ENCODE data around the gene ISY1.
A peak's percentile ranks its signal among the peaks of the same experiment; 100 is the strongest.
"Not testable (repeated sequence)": the region's sequence is repeated elsewhere in the genome, so short reads cannot be mapped to it uniquely, and the experiment has no call there.

ISY1 gene

DNA sequence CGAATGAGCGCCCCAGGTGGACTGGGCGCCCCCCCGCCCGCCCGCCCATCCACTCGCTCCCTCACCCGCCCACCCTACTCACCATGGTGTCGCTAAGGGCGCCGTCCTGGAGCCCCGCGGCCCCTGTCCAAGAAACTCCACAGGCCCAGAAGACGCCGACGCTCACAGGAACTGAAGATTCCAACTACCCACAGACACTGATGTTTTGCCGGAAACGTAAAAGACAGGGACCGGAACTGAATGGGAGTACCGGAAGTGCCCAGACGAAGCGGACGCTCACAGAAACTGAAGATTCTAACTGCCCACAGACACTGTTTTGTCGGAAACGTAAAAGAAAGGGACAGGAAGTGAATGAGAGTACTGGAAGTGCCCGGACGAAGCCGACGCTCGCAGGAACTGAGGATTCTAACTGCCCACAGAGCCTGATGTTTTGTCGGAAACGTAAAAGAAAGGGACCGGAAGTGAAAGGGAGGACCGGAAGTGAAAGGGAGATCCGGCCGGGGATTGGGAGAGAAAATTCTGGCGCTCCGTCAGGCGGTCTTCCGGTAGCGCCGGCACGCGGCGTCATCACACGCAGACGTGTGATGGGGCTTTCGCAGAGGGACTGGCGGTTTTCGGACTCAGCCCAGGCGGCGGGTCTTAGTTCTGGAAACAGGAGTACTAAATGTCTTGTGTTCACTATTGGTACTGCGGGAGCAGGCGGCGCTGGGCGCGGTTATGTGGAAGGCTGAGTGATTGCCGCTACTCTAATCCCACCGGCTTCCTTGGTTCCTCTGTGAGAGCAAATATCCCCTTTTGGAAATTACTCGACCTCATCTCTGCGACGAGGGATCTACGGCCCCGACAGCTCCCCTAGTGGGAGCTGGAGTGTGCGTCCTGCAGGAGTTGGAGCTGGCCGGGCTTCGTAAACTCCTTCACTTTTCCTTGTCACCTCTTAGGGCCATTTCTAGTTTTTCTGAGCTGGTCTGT lies at the start of gene ISY1:
Gene ISY1, minus strand, starts transcription at position 173 of the 969 bp plus-strand sequence. Its CDS starts 88 bp downstream, at position 85.
- peak; percentile 63 to 73 (median 72) for DNase-seq

DNA sequence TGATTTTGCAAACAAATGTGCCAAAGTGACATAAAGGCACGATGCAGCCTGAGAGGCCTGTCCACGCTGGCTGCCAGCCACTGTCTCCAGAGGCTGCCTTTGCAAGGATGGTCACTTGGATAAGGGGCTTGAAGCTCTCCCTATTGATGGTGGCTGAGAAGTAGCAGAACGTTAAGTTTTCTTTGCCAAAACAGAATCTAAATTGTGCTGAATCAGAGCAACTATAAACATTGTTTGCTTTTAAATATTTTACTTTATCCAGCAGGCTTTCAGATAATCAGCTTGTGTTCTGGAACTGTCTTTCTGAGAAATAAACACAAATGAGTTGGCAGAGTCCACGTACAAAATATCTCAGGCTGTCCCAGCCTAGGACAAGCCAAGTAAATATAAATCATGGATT lies 46.6 kb upstream of the ISY1 start:
- no peak for DNase-seq

DNA sequence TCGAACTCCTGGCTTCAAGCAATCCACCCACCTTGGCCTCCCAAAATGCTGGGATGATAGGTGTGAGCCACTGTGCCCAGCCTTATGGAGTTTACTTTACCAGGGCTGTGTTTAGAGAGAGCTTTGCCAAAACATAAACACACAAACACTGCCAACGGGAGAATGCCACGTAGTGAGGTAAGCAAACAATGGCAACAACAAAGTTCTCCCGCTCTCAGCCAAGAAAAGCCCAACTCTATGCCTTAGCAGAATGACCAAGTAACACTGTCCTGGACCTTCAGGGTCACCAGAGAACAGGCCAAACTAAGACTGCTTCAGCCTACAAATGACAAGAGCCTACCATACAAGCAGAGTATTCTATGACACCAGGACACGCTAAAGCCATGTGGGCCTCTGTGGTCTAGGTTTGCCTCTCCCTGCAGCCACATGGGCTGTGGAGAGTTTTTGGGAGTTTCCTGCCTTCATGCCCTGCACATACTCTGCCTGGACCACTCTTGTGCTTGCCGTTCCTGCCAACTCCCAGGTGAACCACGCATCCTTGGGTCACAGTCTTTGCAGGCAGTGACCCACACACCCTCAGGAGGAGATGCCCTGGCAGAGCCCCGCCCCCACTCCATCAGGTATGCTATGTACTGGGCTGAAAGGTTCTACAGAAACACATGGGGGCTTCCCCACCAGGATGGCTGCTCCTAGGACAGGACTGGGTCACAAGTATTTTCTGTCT lies 44.4 kb upstream of the ISY1 start:
- no peak for DNase-seq

DNA sequence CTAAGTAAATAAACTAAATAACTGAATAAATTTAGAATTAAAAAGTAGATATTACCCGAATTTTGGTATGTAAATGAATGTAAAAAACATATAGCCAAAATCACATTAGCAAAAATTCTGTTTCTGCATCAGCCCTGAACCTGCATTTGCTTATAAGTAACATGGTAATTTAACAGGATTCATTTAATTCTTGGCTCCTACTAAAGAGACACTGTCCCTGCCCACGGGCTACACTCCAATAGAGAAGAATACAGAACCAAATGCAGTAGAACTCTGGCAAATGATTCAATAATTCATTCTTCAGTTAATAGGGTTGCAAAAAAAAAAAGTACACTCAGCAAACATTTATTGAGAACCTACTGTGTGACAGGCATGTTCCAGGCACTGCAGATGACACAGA lies 43.6 kb upstream of the ISY1 start:
- DNase-seq, result no peak

DNA sequence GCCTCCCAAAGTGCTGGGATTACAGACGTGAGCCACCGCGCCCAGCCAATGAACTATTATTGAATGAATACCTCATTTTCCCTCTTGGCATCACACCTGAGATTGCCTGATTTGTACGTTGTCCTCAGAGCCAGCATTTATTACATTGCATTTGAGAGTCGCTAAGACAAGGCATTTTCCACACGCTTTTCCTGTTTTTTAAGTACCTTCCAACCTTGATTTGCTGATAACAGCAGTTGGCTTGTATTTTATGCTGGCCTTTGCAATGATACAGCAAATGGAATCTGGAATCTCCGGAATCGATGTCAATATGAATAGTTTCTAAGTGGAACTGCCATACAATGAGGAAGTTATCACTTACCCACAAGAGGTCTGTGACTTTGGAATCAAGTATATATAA lies 38.5 kb upstream of the ISY1 start:
- no peak for DNase-seq

DNA sequence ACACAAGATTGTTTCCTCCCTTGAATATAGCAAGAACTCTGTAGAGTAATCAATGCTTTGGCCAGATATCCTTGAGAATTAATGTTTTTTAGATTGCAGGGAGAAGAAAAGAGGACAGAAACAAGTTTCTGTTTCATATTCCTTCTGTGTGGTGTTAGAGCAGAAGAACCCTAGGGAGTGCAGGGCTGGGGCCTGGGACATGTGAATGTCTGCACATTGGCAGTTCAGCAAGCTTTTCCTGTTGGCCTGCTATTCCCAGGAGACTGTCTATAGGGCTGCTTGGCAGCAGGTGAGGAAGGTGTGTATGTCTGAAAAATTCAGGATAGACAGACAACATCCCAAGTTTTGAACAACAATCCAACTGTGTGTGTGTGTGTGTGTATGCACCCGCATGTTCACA lies 36.5 kb upstream of the ISY1 start:
- DNase-seq, result no peak

DNA sequence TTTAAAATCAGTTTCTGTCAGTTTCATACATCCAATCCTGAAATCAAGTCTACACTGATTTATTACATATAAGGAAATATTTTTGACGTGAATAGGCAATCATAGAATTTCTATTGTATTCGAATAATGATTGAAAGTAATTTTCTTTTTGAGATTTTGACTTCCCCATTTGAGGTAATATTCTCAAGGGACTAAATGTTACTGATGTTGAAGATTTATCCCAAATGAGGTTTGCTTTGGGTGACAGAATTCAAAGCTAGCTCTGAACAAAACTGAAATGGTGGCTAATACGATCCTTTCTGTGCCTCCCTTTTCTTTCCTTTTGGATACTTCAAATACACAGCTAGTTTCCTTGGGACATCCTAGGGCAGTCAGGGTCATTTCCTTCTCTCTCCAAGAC lies 35.7 kb upstream of the ISY1 start:
- no peak for DNase-seq

DNA sequence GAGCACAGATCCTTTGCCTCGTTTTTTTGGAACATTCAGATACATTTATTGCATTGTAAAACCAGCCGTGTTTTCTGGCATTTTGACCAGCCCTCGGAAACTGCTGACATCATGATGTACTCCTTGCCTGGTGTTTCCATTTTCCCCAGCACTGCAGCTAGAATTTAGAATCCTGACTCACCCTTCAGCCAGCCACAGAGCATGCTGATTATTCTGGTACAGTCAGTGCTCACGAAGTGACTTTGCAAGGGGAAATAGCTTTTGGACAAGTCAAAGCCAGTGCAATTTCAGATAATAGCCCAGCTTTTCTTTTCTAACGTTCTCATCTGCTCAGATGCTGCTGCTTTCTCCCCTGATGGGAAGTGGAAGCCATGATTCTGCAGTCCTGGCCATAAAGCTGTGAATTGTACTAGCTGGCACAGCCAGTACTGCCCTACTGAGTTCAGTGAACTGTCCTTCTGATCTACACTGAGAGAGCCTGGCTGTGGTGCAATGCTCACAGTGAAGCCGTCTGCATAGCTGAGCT lies 34.9 kb upstream of the ISY1 start:
- no peak for DNase-seq

DNA sequence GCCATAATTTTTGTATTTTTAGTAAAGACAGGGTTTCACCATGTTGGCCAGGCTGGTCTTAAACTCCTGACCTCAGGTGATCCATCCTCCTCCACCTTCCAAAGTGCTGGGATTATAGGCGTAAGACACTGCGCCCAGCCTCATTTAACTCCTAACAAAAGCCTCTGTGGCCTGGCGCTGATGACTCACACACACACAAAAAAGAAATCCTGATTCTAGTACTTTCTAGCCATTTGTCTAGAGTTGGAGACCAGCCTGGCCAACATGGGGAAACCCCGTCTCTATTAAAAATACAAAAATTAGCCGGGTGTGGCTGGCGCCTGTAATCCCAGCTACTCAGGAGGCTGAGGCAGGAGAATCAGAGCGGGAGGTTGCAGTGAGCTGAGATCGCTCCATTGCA lies 28.9 kb upstream of the ISY1 start:
- not testable (repeated sequence) for DNase-seq

DNA sequence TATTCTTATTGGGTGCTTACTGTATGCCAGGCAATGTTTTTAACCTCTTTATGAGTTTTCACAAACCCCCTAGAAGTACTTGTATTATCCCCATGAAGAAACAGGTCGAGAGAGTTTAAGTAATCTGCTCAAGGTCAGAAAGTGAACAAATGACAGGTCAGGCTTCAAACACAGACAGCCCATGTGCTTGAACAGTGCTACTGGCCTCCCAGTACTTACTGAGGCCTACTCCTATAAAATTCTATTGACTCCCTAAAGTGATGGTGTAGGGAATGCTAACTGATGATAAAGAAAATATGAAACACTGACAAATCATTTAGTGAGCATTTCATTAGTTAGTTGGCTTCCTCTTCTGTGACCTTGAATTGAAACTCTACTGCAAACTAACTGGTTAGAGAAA lies 27.0 kb upstream of the ISY1 start:
- no peak for DNase-seq

DNA sequence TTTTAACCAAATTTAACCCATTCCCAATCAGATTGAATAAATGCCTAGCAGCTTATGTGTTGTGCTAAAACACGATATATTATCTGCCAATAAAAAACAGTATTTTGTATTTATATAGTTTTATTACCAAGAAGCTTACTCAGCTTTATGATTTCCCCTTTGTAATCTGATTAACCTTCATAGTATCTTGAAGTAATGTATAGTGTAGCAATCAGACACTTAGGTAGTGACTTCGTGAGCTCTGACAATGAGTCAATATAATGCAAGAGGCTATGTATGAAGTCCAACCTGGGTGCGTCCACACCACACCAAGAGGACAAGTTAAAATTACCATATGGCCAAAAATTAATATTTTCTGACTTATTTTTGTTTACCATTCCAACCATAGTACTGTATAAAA lies 24.9 kb upstream of the ISY1 start:
- no peak for DNase-seq

DNA sequence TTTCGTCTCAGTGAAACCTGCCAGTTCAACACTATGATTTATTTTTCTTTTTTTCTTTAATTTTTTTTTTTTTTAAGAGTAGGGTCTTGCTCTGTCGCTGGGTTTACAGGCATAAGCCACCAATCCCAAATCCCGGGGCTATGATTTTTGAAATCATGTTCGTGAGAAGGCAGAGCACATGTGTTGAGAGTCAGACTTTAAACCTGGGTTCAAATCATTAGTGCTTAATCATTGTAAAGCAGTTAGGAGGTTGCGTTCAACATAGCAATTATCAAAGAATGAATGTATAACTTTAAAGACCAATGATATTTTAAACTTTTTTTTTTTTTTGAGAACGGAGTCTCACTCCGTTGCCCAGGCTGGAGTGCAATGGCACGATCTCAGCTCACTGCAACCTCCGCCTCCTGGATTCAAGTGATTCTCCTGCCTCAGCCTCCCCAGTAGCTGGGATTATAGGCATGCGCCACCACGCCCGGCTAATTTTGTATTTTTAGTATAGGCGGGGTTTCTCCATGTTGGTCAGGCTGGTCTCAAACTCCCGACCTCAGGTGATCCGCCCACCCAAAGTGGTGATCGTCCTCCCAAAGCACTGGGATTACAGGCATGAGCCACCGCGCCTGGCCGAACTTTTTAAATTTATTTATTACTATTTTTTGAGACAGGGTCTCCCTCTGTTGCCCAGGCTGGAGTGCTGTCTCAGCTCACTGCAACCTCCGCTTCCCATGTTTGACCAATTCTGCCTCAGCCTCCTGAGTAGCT lies 24.1 kb upstream of the ISY1 start:
- DNase-seq, result not testable (repeated sequence)

DNA sequence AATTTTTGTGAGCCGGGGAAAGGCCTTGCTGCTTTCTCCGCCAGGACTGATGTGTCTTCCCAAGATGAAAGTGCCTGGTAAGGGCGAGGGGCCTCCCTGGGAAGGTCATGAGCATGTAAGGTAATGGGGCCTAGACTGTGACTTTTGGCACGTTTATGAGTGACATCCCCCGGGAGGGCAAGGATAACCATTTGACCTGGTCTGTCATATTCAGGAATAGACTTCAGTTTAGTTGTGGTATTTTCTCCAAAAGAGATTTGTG lies 23.5 kb upstream of the ISY1 start:
- no peak for DNase-seq

DNA sequence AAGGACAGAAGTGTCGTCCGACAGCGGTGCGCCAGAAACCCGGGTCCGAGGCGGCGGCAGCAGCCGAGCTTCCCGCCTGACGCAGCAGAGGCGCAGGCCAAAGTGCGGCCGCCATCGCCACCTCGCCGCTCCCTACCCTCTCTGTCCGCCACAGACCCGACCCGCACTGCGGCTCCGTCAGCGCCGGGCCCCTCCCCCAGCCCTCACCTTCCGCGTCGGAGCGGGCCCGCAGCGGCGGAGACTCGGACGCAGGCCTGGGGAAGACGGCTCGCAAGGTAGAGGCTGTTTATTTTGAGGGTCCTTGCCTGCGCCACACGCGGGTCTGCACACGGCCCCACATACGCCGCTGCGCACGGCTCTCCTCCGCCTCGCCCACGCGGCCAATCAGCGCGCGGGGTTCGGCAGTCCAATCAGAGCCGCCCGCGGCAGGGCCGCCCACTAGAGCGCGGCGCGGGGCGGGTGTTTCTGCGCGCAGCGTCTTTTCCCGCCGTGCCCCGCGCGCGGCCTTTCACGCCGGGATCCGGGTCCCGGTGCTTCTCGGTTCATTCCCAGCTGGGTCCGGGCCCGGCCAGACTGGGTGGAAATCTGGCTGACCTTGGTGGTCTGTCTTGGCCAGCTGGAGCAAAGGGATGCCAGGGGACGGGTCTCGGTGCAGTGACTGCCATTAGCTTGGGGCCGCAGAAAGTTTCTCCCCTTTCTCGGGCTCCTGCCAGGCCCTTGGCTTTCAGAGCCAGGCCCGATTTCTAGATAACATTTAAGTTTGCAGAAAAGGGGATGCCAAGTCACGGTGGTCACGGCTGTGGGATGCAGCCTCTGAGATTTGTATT lies 22.9 kb upstream of the ISY1 start, which contains the start of gene CNBP:
Gene CNBP, minus strand, starts transcription at position 328 of the 827 bp plus-strand sequence. CDS start 12,139 bp downstream, outside the sequence.
- peak; percentile 81 to 92 (median 88) for DNase-seq

DNA sequence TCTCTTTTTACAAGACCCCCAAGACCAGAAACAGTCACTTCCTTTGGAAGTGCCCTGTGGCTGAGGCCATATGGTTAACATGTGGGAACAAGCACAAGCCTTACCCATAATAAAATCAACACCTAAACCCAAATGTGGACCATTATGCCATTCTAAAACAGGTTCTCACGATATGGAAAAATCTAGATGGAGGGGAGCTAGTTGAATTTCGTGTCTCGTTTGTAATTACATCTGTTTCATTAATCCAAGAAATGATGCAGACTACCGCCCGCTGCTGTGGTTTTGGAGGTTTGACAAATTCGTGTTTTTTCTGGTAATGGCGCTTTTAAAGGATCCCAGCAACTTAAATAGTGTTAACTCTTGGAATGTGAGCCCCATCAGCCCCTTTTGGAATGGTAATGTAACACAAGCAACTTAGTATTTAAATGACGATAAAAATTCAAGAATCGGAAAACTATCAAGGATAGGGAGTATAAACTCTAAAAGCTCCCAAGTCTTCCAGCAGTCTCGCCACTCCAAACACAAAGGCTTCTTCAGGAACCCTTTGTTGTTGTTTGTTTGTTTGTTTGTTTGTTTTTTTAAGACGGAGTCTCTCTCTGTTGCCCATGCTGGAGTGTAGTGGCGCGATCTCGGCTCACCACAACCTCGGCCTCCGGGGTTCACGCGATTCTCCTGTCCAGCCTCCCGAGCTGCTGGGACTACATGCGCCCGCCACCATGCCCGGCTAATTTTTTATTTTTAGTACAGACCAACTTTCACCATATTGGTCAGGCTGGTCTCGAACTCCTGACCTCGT lies 21.7 kb upstream of the ISY1 start:
- no peak for DNase-seq

DNA sequence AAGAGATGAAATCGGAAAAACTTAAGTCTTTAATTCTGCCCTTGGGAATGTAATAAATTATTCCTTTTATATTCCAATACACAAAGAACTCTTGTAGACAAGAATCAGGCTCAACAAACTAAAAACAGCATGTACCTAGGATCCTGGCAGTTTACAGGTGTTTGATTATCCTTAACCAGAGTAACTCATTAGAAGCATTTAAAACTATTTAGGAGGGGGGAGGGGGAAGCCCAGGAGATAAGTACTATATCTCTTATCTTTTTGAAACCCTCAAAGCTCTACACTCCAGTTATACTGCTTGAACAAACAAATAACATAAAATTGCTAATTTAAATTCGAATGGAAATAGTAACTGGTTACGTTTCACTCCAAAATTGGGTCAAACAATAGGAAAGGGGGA lies 21.0 kb upstream of the ISY1 start:
- DNase-seq, result no peak

DNA sequence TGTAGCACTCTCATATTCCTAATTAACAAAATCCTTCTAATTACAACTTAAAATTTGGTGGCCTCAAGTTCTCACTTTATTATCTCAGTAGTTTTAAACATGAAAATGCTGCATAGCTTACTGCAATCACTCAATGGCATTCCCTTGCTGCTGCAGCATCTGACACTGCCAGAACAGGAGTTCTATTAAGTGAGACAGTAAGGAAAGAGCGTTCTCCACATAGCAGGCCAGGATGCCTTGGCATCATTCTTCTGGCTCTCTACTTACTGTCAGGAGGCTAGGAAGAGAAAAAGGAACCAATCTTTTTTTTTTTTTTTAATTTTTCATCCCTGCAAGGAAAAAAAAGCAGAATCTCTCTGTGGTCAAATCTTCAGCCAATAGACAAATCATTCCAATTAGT lies 19.6 kb upstream of the ISY1 start:
- no peak for DNase-seq

DNA sequence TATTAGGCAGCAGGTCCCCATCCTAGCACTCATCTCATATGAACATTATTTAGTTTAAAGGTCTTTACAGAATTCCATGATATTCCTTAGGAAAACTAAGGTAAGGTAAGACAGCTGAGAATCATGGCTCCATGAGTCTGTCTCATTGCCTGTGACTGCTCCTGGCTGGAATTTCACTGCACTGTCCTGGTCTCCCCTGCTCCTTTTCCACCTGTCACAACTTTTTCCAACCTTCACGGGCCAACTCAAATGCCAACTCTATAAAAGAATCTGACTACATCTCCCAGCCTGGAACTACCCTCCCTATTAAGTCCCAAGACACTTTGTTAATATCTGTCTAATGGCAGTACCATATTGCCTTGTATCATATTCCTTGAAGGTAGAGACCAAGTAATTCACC lies 15.2 kb upstream of the ISY1 start:
- no peak for DNase-seq

DNA sequence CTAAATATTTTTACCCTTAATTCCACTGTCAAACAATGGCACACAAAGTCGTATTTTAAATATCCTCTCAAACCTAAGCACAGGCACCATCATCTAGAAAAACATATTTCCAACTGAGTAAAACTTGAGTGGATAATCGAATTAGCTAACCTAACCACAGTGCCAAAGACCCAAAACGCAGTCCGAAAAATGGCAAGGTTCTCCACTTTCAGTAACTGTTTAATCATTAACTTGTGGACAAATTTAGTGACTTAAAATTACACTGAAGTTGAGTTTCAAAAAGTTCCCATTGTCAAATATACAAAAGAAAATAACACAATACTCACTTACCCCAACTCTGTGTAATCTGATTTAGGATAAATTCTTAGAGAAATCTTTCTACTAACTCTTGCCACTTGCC lies 12.9 kb upstream of the ISY1 start:
- no peak for DNase-seq

DNA sequence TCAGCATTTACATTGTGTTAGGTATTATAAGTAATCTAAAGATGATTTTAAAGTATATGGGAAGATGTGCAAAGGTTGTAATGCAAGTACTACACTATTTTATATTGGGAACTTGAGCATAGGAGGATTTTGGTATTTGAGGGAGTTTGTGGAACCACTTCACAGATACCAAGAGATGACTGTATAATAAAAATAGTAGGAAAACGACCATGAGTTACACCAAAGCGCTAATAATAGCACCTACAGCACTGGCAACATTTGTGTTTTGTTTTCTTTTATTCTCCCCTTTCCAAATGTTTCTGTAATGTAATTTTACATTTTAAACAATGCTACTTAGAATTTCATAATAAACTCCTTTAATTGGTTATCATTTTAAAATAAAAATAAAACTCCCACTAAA lies 12.3 kb upstream of the ISY1 start:
- no peak for DNase-seq

DNA sequence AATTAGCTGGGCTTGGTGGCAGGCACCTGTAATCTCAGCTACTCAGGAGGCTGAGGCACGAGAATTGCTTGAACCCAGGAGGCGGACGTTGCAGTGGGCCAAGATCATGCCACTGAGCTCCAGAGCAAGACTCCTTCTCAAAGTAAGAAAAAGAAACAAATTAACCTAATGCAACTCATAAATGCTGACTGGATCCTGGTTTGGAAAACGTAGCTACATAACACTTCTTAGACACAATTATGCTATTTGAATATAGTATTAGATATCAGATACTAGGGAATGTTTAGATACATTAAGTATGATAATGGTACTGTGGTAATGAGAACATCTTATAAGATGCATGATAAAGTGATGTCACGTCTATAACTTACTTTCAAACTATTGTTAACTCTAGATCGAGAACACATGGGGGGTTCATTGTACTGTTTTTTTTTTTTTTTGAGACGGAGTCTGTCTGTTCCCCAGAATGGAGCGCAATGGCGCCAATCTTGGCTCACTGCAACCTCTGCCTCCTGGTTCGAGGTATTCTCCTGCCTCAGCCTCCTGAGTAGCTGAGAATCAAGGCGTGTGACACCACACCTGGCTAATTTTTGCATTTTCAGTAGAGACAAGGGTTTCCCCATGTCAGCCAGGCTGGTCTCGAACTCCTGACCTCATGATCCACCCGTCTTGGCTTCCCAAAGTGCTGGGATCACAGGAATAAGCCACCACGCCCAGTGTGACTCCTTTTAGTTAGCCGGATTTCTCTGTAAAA lies 5.9 kb upstream of the ISY1 start:
- no peak for DNase-seq
